GM06990 (cell line): ENCODE results near the gene MAPK13.

Experiments used
- DNase-seq: peaks from one replicate; pipeline ENCODE4 v3.0.0-alpha.2; 2011; ENCODE audit not compliant: insufficient read length; ENCODE audit errors: extremely low read depth
- H3K27me3 ChIP-seq: replicated peaks from 2 replicates; pipeline ENCODE4 v1.6.0; 2011; ENCODE audit warnings: low read length; ENCODE audit not compliant: control insufficient read depth, insufficient read depth
- H3K36me3 ChIP-seq: 2 replicates; pipeline ENCODE4 v1.5.1; 2011; ENCODE audit warnings: low read length; ENCODE audit not compliant: control insufficient read depth, insufficient read depth
- H3K4me3 ChIP-seq: replicated peaks from 2 replicates; pipeline ENCODE4 v1.5.1; 2011; ENCODE audit warnings: low read depth, mild to moderate bottlenecking, control low read depth, low read length
- CTCF ChIP-seq: IDR thresholded peaks from 2 replicates; pipeline ENCODE4 v1.5.1; 2011; ENCODE audit warnings: low read length, control low read depth, mild to moderate bottlenecking, inconsistent platforms; ENCODE audit not compliant: insufficient read depth, poor library complexity, severe bottlenecking

Gene MAPK13

DNA sequence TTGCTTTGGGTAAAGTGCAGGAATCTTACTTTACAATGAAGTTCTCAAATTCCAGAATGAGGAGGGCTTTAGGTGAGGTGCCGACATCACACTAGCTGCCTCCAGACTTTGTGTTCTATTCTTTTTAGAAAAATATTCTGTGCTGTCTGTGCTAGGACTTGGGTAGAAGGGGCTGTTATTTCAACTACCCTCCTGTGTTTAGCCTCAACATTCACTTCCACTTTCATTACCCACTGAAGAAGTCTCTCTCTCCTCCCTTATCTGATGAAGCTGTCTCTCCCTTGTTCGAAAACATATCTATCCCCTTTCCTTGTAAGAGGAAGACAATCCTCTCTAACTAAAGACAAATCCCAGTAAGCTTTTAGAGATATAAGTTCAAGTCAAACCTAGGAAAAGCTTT, 41.3 kb downstream of the MAPK13 start:
- no peak for TF ChIP-seq CTCF
- DNase-seq, result no peak
- Histone ChIP-seq H3K4me3 (no peak overlapping the region), H3K36me3 (no peaks in the 10 kb centered on the region), H3K27me3 (no peaks in the 10 kb centered on the region)

GRCh38 chr6:36177166-36177565, 46.9 kb downstream of the MAPK13 start:
- DNase-seq, result no peak
- Histone ChIP-seq H3K27me3 (no peaks in the 10 kb centered on the region), H3K36me3 (no peaks in the 10 kb centered on the region), H3K4me3 (no peak overlapping the region)
- no peak for TF ChIP-seq CTCF

GRCh38 chr6:36178544-36178943, 48.2 kb downstream of the MAPK13 start:
- Histone ChIP-seq H3K27me3 (no peaks in the 10 kb centered on the region), H3K4me3 (no peak overlapping the region), H3K36me3 (no peaks in the 10 kb centered on the region)
- no peak for TF ChIP-seq CTCF
- no peak for DNase-seq

- DNase-seq, result no peak
- TF ChIP-seq CTCF, result no peak
- no peaks in the 10 kb centered on the region for H3K27me3 ChIP-seq
- no peak overlapping the region for H3K4me3 ChIP-seq
- no peaks in the 10 kb centered on the region for H3K36me3 ChIP-seq
Measured at GRCh38 chr6:36180126-36180525, 49.8 kb downstream of the MAPK13 start.

DNA sequence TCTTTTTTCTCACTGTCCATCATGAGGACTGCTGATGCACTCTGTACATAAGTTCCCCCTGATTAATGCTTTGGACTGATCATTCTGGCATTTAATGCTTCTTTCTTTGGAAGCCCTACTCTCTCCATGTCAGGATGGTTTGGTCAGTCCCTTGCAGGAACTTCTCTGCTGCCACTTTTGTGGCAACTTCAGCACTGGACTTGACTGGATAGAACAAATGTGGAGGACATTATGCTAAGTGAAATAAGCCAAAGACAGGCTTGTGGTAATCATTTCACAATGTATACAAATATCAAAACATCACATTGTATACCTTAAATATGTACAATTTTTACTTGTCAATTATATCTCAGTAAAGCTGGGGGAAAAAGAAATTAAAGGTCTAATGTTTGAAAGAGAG, 54.0 kb downstream of the MAPK13 start:
- Histone ChIP-seq H3K36me3 (no peaks in the 10 kb centered on the region), H3K4me3 (no peak overlapping the region), H3K27me3 (no peaks in the 10 kb centered on the region)
- TF ChIP-seq CTCF, result no peak
- DNase-seq, result no peak

GRCh38 chr6:36186199-36186598, 55.9 kb downstream of the MAPK13 start:
- Histone ChIP-seq H3K4me3 (no peak overlapping the region), H3K36me3 (no peaks in the 10 kb centered on the region), H3K27me3 (no peaks in the 10 kb centered on the region)
- no peak for TF ChIP-seq CTCF
- DNase-seq, result no peak
